DND-41 (cell line): ENCODE results near the gene SYNE2.

Source experiments
- ATAC-seq: fragments of 200-7000 bp; cut with Tn5 transposase; 3 replicates; pipeline ENCODE4 v1.9.1; 2021; ENCODE audit warnings: low read depth; ENCODE audit not compliant: insufficient read depth
- DNase-seq: peaks from one replicate; pipeline ENCODE4 v3.0.0-alpha.2; 2020
- H2AFZ ChIP-seq: 2 replicates; pipeline ENCODE4 v1.6.0; 2012; ENCODE audit warnings: low read depth, low read length
- H3K27ac ChIP-seq: 2 replicates; pipeline ENCODE4 v1.5.1; 2012; ENCODE audit warnings: low read length, inconsistent platforms
- H3K27me3 ChIP-seq: fragments of 200-600 bp; sonication (generic); 2 replicates; pipeline ENCODE4 v1.6.0; 2012; ENCODE audit warnings: low read length, mild to moderate bottlenecking, inconsistent platforms; ENCODE audit not compliant: insufficient read depth, poor library complexity
- H3K36me3 ChIP-seq: 2 replicates; pipeline ENCODE4 v1.5.1; 2012; ENCODE audit warnings: low read length, inconsistent platforms; ENCODE audit not compliant: insufficient read depth
- H3K4me1 ChIP-seq: 2 replicates; pipeline ENCODE4 v1.5.1; 2012; ENCODE audit warnings: mild to moderate bottlenecking, low read length; ENCODE audit not compliant: insufficient read depth
- H3K4me2 ChIP-seq: 2 replicates; pipeline ENCODE4 v1.6.0; 2012; ENCODE audit warnings: mild to moderate bottlenecking, moderate library complexity, low read length, inconsistent platforms; ENCODE audit not compliant: insufficient read depth
- H3K4me3 ChIP-seq, 2 experiments: fragments of 200-600 bp in 1 of 2; shearing (Covaris generic) in 1 of 2; 2 replicates each; pipeline ENCODE4 v1.5.1; 2012 to 2016; ENCODE audit warnings: inconsistent platforms in 2 of 2, low read length in 2 of 2, mild to moderate bottlenecking in 2 of 2, low read depth in 1 of 2, moderate library complexity in 1 of 2
- H3K79me2 ChIP-seq: 2 replicates; pipeline ENCODE4 v1.6.0; 2012; ENCODE audit warnings: low read length, inconsistent platforms; ENCODE audit not compliant: insufficient read depth
- H3K9ac ChIP-seq: 2 replicates; pipeline ENCODE4 v1.6.0; 2012; ENCODE audit warnings: low read depth, mild to moderate bottlenecking, inconsistent platforms, low read length, moderate library complexity
- H3K9me3 ChIP-seq: 2 replicates; pipeline ENCODE4 v1.5.1; 2012; ENCODE audit warnings: low read length, moderate library complexity, mild to moderate bottlenecking, inconsistent platforms; ENCODE audit not compliant: insufficient read depth, severe bottlenecking
- H4K20me1 ChIP-seq: 2 replicates; pipeline ENCODE4 v1.6.0; 2012; ENCODE audit warnings: low read length; ENCODE audit not compliant: insufficient read depth
- EZH2 ChIP-seq: IDR thresholded peaks from 3 replicates; pipeline ENCODE4 v1.6.1; 2012; ENCODE audit warnings: borderline replicate concordance, low read depth, mild to moderate bottlenecking, moderate library complexity, low read length, inconsistent platforms; ENCODE audit not compliant: severe bottlenecking
- TF ChIP-seq, protein P1 (sequence below): IDR thresholded peaks from 2 replicates; pipeline ENCODE4 v1.5.1; 2012; ENCODE audit warnings: borderline replicate concordance, low read length, moderate library complexity, mild to moderate bottlenecking; ENCODE audit not compliant: poor library complexity, severe bottlenecking; ENCODE audit errors: extremely low read depth

Gene SYNE2

GRCh38 chr14:64253672-64254071 is 400.9 kb downstream of the SYNE2 start:
- Histone ChIP-seq H4K20me1 (no peaks in the 10 kb centered on the region), H2AFZ (no peak overlapping the region), H3K79me2 (no peaks in the 10 kb centered on the region), H3K9ac (no peak overlapping the region), H3K4me2 (no peak overlapping the region), H3K4me1 (no peaks in the 10 kb centered on the region), H3K27ac (no peak overlapping the region), H3K27me3 (no peaks in the 10 kb centered on the region), H3K9me3 (no peaks in the 10 kb centered on the region), H3K36me3 (no peaks in the 10 kb centered on the region), H3K4me3 (no peak overlapping the region)
- no peak for ATAC-seq
- no peak for DNase-seq
- TF ChIP-seq, protein P1, sequence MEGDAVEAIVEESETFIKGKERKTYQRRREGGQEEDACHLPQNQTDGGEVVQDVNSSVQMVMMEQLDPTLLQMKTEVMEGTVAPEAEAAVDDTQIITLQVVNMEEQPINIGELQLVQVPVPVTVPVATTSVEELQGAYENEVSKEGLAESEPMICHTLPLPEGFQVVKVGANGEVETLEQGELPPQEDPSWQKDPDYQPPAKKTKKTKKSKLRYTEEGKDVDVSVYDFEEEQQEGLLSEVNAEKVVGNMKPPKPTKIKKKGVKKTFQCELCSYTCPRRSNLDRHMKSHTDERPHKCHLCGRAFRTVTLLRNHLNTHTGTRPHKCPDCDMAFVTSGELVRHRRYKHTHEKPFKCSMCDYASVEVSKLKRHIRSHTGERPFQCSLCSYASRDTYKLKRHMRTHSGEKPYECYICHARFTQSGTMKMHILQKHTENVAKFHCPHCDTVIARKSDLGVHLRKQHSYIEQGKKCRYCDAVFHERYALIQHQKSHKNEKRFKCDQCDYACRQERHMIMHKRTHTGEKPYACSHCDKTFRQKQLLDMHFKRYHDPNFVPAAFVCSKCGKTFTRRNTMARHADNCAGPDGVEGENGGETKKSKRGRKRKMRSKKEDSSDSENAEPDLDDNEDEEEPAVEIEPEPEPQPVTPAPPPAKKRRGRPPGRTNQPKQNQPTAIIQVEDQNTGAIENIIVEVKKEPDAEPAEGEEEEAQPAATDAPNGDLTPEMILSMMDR, result no peak
- no peak for TF ChIP-seq EZH2

- Histone ChIP-seq H3K9me3 (no peaks in the 10 kb centered on the region), H3K9ac (no peak overlapping the region), H3K4me3 (no peak overlapping the region), H4K20me1 (no peaks in the 10 kb centered on the region), H3K4me1 (no peaks in the 10 kb centered on the region), H3K27ac (no peak overlapping the region), H2AFZ (no peak overlapping the region), H3K36me3 (no peaks in the 10 kb centered on the region), H3K4me2 (no peak overlapping the region), H3K27me3 (no peaks in the 10 kb centered on the region), H3K79me2 (no peaks in the 10 kb centered on the region)
- TF ChIP-seq EZH2, result no peak
- TF ChIP-seq, protein P1, result no peak
- DNase-seq, result no peak
- no peak for ATAC-seq
Observed at GRCh38 chr14:64255756-64256155, 403.0 kb downstream of the SYNE2 start.

- Histone ChIP-seq H3K4me1 (no peaks in the 10 kb centered on the region), H3K79me2 (no peaks in the 10 kb centered on the region), H3K9ac (no peak overlapping the region), H3K9me3 (no peaks in the 10 kb centered on the region), H3K4me2 (no peak overlapping the region), H4K20me1 (no peaks in the 10 kb centered on the region), H3K27ac (no peak overlapping the region), H2AFZ (no peak overlapping the region), H3K36me3 (no peaks in the 10 kb centered on the region), H3K4me3 (no peak overlapping the region), H3K27me3 (no peaks in the 10 kb centered on the region)
- TF ChIP-seq EZH2, result no peak
- TF ChIP-seq, protein P1, result no peak
- DNase-seq, result no peak
- no peak for ATAC-seq
Observed at GRCh38 chr14:64260418-64260817, 407.6 kb downstream of the SYNE2 start.

DNA sequence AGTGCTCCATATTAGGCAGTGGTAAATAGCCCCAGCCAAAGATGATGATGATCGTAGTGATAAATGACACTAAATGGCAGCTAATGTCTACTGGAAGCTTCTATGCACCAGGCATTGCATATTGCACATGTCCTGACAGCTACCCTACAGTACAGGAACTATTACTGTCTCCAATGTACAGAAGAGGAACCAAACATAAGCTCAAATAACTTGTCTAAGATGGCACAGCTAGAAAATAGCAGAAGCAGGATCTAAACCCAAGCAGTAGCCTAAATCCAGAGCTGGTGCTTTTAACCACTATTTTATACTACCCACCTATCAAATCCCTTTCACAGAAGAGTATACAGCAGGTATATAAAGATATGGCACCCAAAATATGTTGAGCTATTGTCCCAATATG is 412.4 kb downstream of the SYNE2 start:
- Histone ChIP-seq H3K4me1 (peaks cover 7% of the 10 kb centered on the region), H3K79me2 (no peaks in the 10 kb centered on the region), H3K27ac (no peak overlapping the region), H3K4me2 (no peak overlapping the region), H3K27me3 (no peaks in the 10 kb centered on the region), H3K36me3 (no peaks in the 10 kb centered on the region), H3K9ac (no peak overlapping the region), H3K4me3 (no peak overlapping the region), H3K9me3 (no peaks in the 10 kb centered on the region), H2AFZ (no peak overlapping the region), H4K20me1 (no peaks in the 10 kb centered on the region)
- TF ChIP-seq EZH2, result no peak
- TF ChIP-seq, protein P1, result no peak
- ATAC-seq (no peak), DNase-seq (no peak)
